ENCODE data around the gene GCGR.

The GCGR gene

DNA sequence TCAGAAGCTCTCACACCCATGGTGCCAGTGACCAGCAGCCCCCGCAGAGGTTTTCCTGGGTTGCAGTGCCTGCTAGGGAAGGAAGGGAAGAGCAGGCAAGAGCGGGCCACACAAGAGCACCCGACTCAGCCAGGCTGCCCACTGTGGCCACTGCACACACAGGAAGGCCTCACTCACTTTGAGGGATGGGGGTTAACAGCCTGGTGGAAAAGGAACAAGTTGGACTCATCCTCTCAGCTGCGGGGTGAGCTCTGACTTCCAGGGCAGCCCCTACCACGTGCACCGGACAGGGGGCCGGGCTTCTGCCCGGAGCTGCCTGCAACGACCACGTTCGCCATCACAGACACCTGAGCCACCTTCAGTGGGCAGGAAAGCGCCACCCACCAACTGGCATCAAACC is 48.3 kb downstream of the GCGR start:
- no peak for DNase-seq

- DNase-seq: no peak
These were observed 51.2 kb downstream of the GCGR start for GRCh38 chr17:81854974-81855774.

- peak; percentile 33 for DNase-seq
These were observed 54.4 kb downstream of the GCGR start for GRCh38 chr17:81858170-81858966.

- DNase-seq: no peak
These were observed 55.3 kb downstream of the GCGR start for GRCh38 chr17:81858967-81859905.

DNA sequence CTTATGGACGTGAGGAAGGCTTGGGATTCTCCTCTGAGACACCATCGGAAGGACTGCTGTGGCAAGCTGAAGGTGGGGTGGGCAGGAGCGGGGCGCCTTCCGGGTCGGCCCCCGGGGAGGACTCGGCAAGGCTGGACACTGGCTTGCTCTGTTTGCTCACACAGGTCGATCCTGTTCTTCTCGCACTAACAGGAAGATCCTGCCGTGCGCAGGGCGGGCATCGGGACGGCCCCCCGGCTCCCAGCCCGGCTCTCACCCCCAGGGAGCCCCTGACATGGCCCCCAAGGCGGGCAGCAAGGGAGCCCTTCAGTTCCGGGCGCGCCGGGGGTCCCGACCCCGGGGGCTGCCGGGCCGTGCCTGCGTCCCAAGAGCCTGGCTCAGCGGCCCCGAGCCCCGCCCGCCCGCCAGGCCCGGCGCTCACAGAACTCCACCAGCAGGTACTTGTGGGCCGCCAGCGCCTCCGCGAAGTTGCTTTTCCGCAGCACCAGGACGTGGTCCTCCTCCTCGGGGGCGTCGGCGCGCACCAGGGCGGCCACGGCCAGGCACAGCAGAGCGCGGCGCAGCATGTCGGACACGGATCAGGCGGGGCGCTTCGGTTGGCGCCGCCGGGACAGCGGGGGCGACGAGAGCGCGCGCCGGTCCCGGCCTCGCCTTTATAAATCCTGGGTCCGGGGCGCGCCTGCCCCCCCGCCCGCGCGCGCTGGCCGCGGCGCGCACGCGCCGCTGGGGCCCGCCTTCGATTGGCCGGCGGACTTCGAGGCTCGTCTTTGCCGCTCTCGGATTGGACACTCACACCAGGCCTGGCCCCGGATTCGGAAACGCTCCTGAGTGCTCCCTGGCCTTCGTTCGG is 56.2 kb downstream of the GCGR start, which contains the start of gene P4HB:
TSS of gene P4HB (minus strand) at position 630 of the 850 bp plus-strand sequence. CDS start at position 566, 64 bp downstream.
- no peak for DNase-seq

GRCh38 chr17:81860756-81861568 is 57.0 kb downstream of the GCGR start:
- peak; percentile 100 for DNase-seq

GRCh38 chr17:81863123-81863675 is 59.2 kb downstream of the GCGR start:
- DNase-seq: no peak

All from NCI-H2081 treated with DMSO at 0.1 percent for 48 hours (cell line).